ENCODE results near the gene STARD3.

STARD3 gene

DNA sequence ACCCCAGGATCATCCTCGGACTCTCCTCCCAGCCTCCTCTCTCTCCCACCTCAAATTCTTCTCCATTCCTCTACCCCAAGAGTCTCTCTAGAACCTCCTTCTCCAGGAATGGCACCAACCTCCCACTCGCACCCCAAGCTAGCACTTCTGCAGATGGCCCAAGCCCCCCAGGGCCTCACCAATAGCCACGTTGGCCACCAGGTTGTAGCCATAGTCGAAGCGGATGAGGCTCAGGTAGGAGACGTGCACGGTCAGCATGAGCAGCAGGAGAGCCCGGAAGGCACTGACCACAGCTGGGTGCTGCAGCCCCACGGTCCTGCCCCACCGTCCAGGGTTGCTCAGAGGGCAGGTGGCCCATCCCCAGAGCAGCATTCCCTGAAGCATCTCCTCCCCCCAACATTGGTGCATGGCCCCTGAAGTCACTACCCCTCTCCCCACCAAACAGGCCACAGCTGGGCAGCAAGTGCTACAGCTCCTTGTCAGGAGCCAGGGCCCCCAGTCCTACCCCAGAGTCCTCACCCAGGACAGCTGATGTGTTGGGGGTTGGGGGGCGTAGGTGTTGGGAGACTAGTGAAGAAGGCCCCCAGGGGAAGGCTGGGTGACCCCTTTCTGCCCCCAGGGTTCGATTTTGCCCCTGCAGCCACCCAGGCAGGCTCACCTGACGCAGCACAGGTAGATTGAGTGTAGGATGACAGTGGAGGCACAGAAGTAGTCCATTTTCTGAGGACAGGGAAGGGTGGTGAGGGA, 36.6 kb downstream of the STARD3 start:
- DNase-seq, result no peak

GRCh38 chr17:39674179-39674578, 37.2 kb downstream of the STARD3 start:
- no peak for DNase-seq

DNA sequence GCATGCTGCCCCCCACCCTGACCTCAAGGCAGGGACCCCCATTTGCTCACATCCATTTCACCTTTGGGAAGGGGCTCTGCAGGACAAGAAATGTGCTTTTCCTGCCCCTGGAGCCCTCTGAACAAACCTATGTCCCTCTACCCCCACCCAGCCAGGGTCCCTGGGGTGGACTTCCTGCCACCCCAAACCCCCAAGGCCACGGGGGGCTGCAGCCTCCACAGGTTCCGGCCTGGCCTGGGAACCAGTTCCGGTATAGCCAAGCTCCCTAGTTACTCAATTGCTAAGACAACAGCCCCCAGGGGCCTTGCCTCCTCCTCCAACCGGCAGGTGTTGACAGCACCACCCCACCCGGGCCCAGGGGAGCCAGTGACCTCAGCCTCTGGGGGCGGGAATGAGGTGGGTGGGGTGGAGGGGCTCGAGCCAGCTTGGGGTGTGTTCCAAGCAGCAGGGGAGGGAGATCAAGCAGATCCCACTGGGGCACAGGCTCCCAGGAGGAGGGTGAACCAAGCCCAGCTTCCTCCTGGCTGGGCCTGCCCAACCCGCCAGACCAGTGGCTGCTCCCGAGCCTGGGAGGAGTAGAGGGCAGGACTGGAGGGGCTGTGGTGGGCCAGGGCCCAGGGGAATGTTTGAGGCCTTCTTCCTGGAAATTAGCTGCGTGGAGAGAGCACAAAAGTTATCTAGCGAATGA, 37.9 kb downstream of the STARD3 start:
- DNase-seq, result no peak

GRCh38 chr17:39675390-39676082, 38.6 kb downstream of the STARD3 start:
- no peak for DNase-seq

- no peak for DNase-seq
These were observed 39.4 kb downstream of the STARD3 start for GRCh38 chr17:39676198-39676819.

- DNase-seq, result no peak
These were observed 40.1 kb downstream of the STARD3 start for GRCh38 chr17:39677072-39677471.

DNA sequence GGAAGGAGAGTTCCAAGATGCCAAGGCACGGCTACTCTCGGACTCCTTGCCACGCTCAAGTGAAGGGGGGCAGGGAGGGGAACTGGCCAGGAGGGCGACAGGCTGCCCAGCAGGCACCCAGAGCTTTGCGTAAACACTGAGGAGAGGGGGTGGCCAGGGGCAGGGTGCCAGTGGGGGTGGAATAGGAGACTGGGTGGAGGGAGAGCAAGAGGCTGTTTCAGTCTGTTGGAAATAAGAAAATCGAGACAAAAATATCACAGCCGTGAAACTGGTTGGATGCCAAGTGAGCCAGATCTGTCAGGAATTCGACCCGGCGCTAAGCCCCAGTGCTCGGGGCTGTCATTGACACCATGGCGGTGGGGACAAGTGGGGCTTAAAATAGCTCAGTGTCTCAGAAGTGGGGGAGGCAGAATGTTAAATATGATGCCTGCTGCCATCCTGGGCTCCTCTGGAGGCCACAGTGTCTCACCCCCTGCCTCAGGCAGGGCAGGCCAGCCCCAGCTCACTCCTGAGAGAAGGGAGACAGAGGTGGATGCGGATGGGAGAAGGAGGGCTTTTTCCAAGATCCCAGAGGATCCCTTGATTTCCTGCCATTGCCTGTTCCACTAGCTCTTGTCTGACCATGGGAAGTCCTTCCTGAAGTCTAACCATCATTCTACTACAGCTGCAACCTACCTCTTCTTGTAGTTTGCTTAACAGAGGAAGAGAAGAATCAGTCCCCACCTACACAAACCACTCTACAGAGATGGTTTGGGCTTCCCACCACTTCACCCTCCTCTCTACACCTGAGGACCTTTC, 40.8 kb downstream of the STARD3 start:
- DNase-seq, result no peak

DNA sequence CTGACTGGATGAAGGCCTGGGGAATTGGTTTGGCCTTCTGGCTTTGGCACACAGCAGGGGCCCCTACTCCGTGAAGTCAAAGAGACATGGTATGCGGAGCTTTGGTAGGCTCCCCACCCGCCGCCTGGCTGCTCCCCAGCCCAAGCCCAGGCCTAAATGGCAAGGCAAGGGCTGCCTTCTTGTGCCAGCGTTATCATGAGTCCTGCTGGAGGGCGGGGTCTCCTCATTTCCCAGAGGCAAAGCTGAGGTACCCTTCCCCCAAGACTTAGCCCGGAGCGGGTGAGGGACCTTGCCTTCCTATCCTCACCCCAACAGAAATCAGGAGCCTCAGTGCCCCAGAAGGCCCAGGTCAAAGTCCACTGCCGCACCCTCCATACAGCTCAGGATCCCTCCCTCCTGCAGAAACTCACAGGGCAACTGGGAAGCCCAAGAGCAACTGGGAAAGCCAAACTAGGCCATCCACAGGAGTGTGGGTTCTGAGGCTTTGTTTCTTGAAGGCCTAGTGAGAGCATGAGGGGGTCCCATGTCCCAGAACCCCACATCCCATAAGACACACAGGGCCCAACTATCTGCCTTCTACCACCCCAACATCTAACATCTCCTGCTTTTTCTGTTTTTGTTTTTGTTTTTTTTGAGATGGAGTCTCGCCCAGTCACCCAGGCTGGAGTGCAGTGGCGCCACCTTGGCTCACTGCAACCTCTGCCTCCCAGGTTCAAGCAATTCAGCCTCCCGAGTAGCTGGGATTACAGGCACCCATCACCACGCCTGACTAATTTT, 41.6 kb downstream of the STARD3 start:
- DNase-seq, result no peak

GRCh38 chr17:39679521-39680192, 42.7 kb downstream of the STARD3 start:
- DNase-seq, result no peak

DNA sequence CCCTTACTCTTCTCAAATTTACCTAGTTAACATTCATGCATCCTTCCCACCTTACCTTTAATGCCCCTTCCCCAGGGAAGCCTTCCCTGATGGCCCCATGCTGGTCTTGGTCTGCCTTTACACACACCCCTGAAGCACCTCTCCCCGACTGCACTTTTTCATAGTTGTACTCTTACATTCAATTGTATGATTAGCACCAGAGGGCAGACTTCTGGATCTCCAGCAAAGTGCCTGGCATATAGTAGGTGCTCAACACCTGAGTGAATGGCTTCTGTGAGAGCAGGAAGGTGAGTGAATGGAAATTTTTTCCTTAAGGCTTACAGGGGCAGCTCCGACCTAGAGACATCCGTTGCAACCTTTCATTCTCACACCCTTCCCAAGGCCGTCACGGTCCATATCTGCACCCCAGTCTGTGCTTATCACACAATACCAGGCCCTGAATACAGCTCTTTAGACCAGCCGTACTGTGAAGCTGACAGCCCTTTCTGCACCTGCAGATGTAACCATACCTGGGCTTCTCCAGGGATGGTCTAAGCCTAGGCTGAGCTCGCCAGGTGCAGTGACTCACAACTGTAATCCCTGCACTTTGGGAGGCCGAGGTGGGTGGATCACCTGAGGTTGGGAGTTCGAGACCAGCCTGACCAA, 46.5 kb downstream of the STARD3 start:
- no peak for DNase-seq

DNA sequence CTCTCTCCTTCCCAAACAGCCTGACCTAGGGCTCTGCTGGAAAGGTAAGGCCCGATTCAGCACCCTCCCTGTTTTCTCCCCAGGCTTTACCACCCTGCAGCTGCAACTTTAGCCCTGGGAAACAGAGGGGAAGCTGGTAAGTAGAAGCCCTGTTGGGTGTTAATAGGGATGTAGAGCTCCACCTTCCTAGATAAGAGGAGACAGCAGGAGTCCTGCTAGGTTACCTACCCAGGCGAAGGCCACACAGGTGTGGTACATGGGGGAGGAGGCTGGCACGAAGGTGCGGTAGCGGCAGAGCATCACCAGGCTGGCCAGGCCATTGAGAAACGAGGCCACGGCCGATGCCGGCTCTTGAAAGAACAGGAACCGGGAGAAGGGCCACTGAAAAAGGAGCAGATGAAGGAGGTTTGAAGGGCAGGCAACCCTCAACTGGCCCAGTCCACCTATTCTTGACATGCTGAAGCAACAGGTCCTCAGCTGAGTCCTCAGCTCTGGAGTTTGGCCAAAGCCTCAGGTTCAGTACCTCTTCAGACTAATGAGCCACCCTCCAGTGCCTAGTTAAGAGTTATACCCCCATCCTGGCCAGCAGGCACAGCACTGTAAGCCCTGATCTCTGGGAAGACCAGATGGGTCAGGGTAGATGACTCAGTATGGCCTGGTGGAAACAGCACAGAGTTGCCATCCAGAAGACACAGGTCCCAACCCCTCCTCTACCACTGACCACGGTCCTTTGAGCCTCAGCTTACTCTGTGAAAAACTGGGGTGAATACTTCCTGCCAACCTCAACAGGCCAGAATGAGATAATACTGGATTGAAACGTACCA, 47.6 kb downstream of the STARD3 start:
- DNase-seq, result no peak

DNA sequence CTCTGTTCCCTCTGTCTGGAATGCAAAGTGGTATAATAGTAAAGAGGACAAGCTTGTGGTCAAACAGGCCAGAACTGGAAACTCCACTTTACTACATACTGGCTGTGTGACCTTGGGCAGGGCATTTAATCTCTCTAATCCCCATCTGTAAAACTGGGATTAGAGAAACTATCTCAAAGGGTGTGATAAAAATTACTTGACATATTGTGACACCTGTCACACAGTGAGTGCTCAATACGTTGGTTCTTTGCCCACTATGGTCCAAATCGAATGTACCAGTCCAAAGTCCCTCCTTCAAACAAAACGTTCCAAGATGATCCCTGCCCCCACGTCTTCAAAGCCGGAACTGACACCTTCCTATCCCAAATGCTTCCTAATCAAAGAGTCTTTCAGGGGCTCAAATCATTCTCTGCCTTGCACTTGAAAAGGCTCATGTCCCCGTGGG, 50.2 kb downstream of the STARD3 start:
- DNase-seq, result no peak

- DNase-seq, result peak; percentile 82 to 92
These were observed 50.9 kb downstream of the STARD3 start, which contains the start of gene PGAP3 for GRCh38 chr17:39687546-39688474. Gene PGAP3, minus strand, starts transcription at chr17:39688057. Its CDS starts 43 bp downstream, at chr17:39688014.

DNA sequence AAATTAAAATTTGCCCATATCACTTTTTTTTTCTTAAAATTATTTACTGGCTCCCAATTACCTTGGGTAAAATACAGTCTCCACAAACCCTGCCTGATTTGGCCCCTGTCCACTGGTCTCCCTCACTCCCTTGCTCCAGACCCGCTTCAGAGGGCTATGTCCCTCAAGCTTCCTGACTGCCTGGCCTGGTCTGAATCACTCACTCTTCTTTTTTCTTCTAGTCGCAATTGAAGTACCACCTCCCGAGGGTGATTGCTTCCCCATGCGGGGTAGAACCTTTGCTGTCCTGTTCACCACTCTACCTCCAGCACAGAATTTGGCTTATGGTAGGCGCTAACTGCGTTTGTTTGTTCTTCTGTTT, 51.5 kb downstream of the STARD3 start:
- DNase-seq, result no peak

DNA sequence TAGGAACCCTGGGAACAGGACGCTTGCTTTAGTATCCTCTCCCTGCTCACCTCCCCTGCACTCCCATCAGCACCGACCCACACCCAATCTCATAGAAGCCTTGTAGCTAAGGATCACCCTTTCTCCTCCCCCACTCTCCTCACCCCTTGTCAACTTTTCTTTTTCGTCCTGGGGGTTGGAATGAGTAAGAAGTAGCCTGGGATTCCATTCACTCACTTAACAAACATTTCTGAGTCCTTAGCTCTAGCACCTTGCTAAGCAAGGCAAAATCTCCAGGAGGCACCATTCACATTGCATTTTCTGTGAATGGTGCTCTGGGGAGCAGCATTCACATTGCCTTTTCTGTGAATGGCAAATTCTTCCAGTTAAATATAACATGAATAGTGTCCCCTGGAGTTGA, 52.0 kb downstream of the STARD3 start:
- no peak for DNase-seq

DNA sequence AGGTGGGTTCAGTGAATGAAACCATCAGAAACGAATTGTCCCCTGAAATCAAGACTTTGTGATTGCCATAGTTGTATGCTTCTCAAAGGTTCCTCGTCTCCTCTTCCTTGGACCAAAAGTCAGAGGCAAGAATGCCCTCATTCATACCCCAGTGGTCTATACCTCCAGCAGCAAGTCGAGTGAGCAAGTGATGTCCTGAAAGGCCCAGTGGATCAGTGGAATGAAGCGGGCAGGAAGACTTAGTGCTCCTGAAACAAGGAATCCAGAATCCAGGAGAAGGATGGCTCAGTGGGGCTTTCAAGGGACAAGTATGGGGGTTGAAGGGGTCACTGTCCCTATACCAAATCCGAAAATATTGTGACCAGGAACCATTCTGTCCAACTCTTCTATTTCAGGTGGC, 57.6 kb downstream of the STARD3 start:
- no peak for DNase-seq

GRCh38 chr17:39695089-39695474, 58.1 kb downstream of the STARD3 start:
- DNase-seq, result no peak

GRCh38 chr17:39696731-39697130, 59.8 kb downstream of the STARD3 start:
- no peak for DNase-seq

- no peak for DNase-seq
These were observed 61.0 kb downstream of the STARD3 start for GRCh38 chr17:39697961-39698360.

Measured in NCI-H446 (cell line).